ENCODE data around the gene NUBP2. TPM values are rescaled to one million over a fixed set of nuclear protein-coding genes. Genes with fewer than 3 reads are reported as not detected.

Gene NUBP2
- total RNA-seq, 1 donor from 2014 or later = 73.8 TPM

DNA sequence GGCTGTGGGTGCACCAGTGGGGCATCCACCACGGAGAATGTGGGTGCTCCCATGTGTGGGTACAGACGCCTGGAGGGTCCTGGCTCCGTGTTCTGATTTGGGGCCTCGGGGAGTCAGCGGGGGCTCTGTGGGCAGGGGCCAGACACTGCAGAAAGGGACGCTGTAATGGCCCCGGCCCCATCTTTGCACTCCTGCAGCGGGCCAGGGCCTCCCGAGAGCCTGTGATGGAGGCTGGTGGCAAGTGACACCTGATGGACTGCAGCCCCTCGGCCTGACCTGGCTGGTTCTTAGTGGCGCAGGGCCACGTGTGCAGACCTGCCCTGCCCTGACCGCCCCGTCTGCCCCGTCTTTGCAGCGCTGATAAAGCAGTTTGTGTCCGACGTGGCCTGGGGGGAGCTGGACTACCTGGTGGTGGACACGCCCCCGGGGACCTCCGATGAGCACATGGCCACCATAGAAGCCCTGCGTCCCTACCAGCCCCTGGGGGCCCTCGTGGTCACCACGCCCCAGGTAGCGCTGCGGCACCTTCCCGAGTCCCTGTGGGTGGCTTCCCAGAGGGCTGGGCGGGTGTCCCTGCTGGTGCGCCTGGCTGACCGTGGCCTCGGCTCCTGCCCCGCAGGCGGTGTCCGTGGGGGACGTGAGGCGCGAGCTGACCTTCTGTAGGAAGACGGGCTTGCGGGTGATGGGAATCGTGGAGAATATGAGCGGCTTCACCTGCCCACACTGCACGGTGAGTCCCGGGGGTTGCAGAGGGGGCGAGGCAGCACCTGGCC, 4.7 kb downstream of the NUBP2 start:
- H3K36me3 Mint-ChIP-seq (ENCODE audit: low read depth) = peaks cover 4% of the 10 kb centered on the region
- no peaks in the 10 kb centered on the region for H3K9me3 Mint-ChIP-seq
- H3K4me1 Mint-ChIP-seq = peaks cover 11% of the 10 kb centered on the region
- no peak for TF ChIP-seq CTCF (conservative IDR thresholded peaks at IDR 0.05)
- H3K27me3 Mint-ChIP-seq (ENCODE audit: low read depth) = peaks cover 3% of the 10 kb centered on the region
- no peak overlapping the region for H3K27ac Mint-ChIP-seq (ENCODE audit: unreplicated experiment)
- DNase-seq (ENCODE audit: low read depth, low spot score) = no peak
- no peak overlapping the region for H3K4me3 Mint-ChIP-seq

DNA sequence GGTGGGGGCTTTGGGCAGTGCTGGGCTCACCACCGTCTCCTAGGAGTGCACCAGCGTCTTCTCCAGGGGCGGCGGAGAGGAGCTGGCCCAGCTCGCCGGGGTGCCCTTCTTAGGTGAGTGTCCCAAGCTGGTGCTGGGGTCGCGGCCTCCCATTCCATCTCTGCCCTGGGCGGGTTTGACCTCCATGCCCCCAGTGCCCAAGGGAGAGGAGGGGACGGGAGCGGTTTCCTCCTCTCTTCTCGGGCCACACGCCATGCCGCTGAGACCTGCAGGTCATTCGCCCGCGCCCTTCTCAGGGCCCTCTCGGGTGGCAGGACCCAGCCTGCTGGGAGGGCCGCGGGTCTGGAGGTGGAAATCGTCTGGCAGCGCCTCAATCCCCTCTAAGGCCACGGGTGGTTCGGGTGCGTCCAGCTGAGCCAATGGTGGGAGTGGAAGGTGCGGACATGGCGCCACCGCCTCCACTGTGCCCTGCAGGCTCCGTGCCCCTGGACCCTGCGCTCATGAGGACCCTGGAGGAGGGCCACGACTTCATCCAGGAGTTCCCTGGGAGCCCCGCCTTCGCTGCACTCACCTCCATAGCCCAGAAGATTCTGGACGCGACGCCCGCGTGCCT, 5.4 kb downstream of the NUBP2 start:
- no peaks in the 10 kb centered on the region for H3K27me3 Mint-ChIP-seq (ENCODE audit: low read depth)
- no peak overlapping the region for H3K27ac Mint-ChIP-seq (ENCODE audit: unreplicated experiment)
- peaks cover 2% of the 10 kb centered on the region for H3K36me3 Mint-ChIP-seq (ENCODE audit: low read depth)
- H3K4me1 Mint-ChIP-seq = peaks cover 7% of the 10 kb centered on the region
- H3K4me3 Mint-ChIP-seq = peak overlapping the region; percentile 38
- H3K9me3 Mint-ChIP-seq = no peaks in the 10 kb centered on the region
- TF ChIP-seq CTCF (conservative IDR thresholded peaks at IDR 0.05) = no peak
- DNase-seq (ENCODE audit: low read depth, low spot score) = no peak

GRCh38 chr16:1788708-1789100, 5.9 kb downstream of the NUBP2 start:
- DNase-seq (ENCODE audit: low read depth, low spot score) = no peak
- no peaks in the 10 kb centered on the region for H3K9me3 Mint-ChIP-seq
- no peaks in the 10 kb centered on the region for H3K27me3 Mint-ChIP-seq (ENCODE audit: low read depth)
- H3K4me1 Mint-ChIP-seq = peaks cover 2% of the 10 kb centered on the region
- H3K36me3 Mint-ChIP-seq (ENCODE audit: low read depth) = no peaks in the 10 kb centered on the region
- no peak for TF ChIP-seq CTCF (conservative IDR thresholded peaks at IDR 0.05)
- H3K4me3 Mint-ChIP-seq = peak overlapping the region; percentile 78
- no peak overlapping the region for H3K27ac Mint-ChIP-seq (ENCODE audit: unreplicated experiment)

DNA sequence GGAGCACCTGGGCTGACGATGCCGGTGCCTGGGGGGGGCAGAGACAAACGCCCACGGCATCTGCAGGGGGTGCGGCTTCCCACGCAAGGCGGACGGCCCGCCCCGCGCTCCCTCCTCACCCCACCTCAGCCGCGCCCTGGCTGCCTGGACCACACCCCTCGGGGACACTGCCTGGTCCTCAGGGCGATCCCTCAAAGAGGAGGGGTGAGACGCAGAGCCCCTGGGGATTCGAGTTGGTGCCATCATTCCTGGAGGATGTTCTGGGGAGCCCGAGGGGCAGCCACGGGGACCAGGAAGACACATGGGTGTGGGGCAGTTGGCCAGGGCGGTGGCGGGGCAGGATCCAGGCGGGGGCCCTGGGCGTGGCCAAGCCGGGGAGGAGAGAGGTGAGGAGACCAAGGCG, 6.9 kb downstream of the NUBP2 start:
- no peaks in the 10 kb centered on the region for H3K9me3 Mint-ChIP-seq
- DNase-seq (ENCODE audit: low read depth, low spot score) = no peak

DNA sequence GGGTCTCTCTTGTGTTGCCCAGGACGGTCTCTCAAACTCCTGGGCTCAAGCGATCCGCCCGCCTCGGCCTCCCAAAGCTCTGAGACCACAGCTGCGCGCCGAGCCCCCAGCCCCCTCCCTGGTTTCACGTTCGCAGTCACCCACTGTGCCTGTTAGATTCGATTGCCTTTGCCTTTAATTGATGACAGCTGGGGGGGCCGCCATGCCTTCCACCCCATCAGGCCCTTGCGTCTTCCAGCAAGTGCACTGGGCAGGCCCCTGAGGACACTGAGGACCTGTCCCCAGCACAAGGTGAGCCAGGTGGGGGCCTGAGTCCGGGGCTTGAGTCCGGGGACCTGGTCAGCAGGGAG, 7.5 kb downstream of the NUBP2 start:
- no peaks in the 10 kb centered on the region for H3K9me3 Mint-ChIP-seq
- no peak overlapping the region for H3K4me3 Mint-ChIP-seq
- no peak overlapping the region for H3K27ac Mint-ChIP-seq (ENCODE audit: unreplicated experiment)
- no peaks in the 10 kb centered on the region for H3K4me1 Mint-ChIP-seq
- TF ChIP-seq CTCF (conservative IDR thresholded peaks at IDR 0.05) = no peak
- no peaks in the 10 kb centered on the region for H3K36me3 Mint-ChIP-seq (ENCODE audit: low read depth)
- DNase-seq (ENCODE audit: low read depth, low spot score) = no peak
- no peaks in the 10 kb centered on the region for H3K27me3 Mint-ChIP-seq (ENCODE audit: low read depth)

More for the DNA sequence above, 6.9 kb downstream of the NUBP2 start:
- H3K4me1 Mint-ChIP-seq = no peaks in the 10 kb centered on the region
- TF ChIP-seq CTCF (conservative IDR thresholded peaks at IDR 0.05) = no peak
- no peak overlapping the region for H3K27ac Mint-ChIP-seq (ENCODE audit: unreplicated experiment)
- no peaks in the 10 kb centered on the region for H3K27me3 Mint-ChIP-seq (ENCODE audit: low read depth)
- no peak overlapping the region for H3K4me3 Mint-ChIP-seq
- no peaks in the 10 kb centered on the region for H3K36me3 Mint-ChIP-seq (ENCODE audit: low read depth)

Data from neural crest cell (in vitro differentiated cells).